ENCODE results near the gene ZCRB1.
"Not testable (repeated sequence)": the region's sequence is repeated elsewhere in the genome, so short reads cannot be mapped to it uniquely, and the experiment has no call there.

The ZCRB1 gene

GRCh38 chr12:42360747-42361403 is 35.0 kb upstream of the ZCRB1 start:
- H3K4me3 ChIP-seq (ENCODE audit: low read depth, low read length) = no peak overlapping the region
- ChIA-PET POLR2A (no interaction called here), CTCF (interaction anchor here (0.9 kb wide), 1 partner anchor 27 kb away, joined by 3 read pairs; no protein-coding TSS in a partner anchor)
- H3K36me3 ChIP-seq (ENCODE audit: control insufficient read depth in 2 of 2, insufficient read depth in 1 of 2, low read length in 2 of 2) = peaks cover 0 to 15% of the 10 kb centered on the region in 2 experiments; a peak in 2 of 3 replicates
- no peak for TF ChIP-seq GLIS1 (tag by site-specific recombination; IDR thresholded peaks at IDR 0.05)
- H3K9me3 ChIP-seq (ENCODE audit: control insufficient read depth, insufficient read depth, low read depth, low read length) = no peaks in the 10 kb centered on the region
- H3K4me1 ChIP-seq (ENCODE audit: control insufficient read depth, insufficient read depth, low read length) = peaks cover 9% of the 10 kb centered on the region
- H3K27ac ChIP-seq (ENCODE audit: extremely low read depth, low read depth, low read length) = no peak overlapping the region

DNA sequence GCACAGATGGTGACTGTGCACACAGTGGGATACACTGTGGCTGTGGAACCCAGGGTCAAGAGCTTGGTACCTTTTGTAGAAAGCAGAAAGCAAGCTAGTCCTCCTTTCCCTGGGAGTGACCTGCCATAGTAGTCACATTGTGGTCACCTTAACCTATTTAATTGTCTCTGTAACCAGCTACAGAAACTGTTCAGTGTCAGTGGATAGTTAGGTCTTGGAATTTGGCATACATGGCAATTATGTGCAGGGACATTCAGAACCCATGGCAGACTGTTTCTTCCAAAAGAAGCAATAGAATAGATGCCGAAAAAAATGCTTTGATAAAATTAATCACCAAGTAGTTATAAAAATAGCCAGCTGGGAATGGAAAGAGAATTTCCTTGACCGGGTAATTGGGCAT is 30.4 kb upstream of the ZCRB1 start:
- CTCF ChIA-PET = no interaction called here
- Histone ChIP-seq H3K4me3 (ENCODE audit: low read depth, low read length) (no peak overlapping the region), H3K4me1 (ENCODE audit: control insufficient read depth, insufficient read depth, low read length) (no peaks in the 10 kb centered on the region), H3K27ac (ENCODE audit: extremely low read depth, low read depth, low read length) (no peak overlapping the region), H3K9me3 (ENCODE audit: control insufficient read depth, insufficient read depth, low read depth, low read length) (no peaks in the 10 kb centered on the region), H3K36me3 (ENCODE audit: control insufficient read depth in 2 of 2, insufficient read depth in 1 of 2, low read length in 2 of 2) (peaks cover 7 to 30% of the 10 kb centered on the region in 2 experiments; a peak in 2 of 3 replicates)
- TF ChIP-seq ZNF174 (tag by site-specific recombination; IDR thresholded peaks at IDR 0.05) = no peak
- TF ChIP-seq ZNF510 (tag by site-specific recombination; IDR thresholded peaks at IDR 0.05; ENCODE audit: insufficient replicate concordance) = no peak
- no peak for TF ChIP-seq ZNF585B (tag by site-specific recombination; IDR thresholded peaks at IDR 0.05)
- no peak for TF ChIP-seq ZNF311 (tag by site-specific recombination; IDR thresholded peaks at IDR 0.05; ENCODE audit: borderline replicate concordance)
- no peak for TF ChIP-seq ZNF449 (tag by site-specific recombination; IDR thresholded peaks at IDR 0.05)
- TF ChIP-seq KLF1 (tag by site-specific recombination; IDR thresholded peaks at IDR 0.05) = no peak
- TF ChIP-seq ZNF529 (tag by site-specific recombination; IDR thresholded peaks at IDR 0.05; ENCODE audit: insufficient replicate concordance) = no peak
- no peak for TF ChIP-seq ZNF660 (tag by site-specific recombination; IDR thresholded peaks at IDR 0.05)
- no peak for TF ChIP-seq ZNF654 (tag by site-specific recombination; IDR thresholded peaks at IDR 0.05; ENCODE audit: low read depth)
- no peak for TF ChIP-seq ZNF596 (tag by site-specific recombination; IDR thresholded peaks at IDR 0.05)
- no peak for TF ChIP-seq TCF7L2 (IDR thresholded peaks at IDR 0.05; ENCODE audit: borderline replicate concordance, low read depth, low read length)
- TF ChIP-seq, protein P1, sequence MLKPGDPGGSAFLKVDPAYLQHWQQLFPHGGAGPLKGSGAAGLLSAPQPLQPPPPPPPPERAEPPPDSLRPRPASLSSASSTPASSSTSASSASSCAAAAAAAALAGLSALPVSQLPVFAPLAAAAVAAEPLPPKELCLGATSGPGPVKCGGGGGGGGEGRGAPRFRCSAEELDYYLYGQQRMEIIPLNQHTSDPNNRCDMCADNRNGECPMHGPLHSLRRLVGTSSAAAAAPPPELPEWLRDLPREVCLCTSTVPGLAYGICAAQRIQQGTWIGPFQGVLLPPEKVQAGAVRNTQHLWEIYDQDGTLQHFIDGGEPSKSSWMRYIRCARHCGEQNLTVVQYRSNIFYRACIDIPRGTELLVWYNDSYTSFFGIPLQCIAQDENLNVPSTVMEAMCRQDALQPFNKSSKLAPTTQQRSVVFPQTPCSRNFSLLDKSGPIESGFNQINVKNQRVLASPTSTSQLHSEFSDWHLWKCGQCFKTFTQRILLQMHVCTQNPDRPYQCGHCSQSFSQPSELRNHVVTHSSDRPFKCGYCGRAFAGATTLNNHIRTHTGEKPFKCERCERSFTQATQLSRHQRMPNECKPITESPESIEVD (tag by site-specific recombination; IDR thresholded peaks at IDR 0.05) = no peak
- TF ChIP-seq ZNF544 (tag by site-specific recombination; IDR thresholded peaks at IDR 0.05) = no peak
- TF ChIP-seq, protein P2, sequence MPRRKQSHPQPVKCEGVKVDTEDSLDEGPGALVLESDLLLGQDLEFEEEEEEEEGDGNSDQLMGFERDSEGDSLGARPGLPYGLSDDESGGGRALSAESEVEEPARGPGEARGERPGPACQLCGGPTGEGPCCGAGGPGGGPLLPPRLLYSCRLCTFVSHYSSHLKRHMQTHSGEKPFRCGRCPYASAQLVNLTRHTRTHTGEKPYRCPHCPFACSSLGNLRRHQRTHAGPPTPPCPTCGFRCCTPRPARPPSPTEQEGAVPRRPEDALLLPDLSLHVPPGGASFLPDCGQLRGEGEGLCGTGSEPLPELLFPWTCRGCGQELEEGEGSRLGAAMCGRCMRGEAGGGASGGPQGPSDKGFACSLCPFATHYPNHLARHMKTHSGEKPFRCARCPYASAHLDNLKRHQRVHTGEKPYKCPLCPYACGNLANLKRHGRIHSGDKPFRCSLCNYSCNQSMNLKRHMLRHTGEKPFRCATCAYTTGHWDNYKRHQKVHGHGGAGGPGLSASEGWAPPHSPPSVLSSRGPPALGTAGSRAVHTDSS (tag by site-specific recombination; IDR thresholded peaks at IDR 0.05) = no peak
- TF ChIP-seq ZNF292 (tag by site-specific recombination; IDR thresholded peaks at IDR 0.05; ENCODE audit: borderline replicate concordance, low read depth) = no peak
- POLR2A ChIA-PET = no interaction called here

- CTCF ChIA-PET; H3K4me1 ChIP-seq (ENCODE audit: control insufficient read depth, insufficient read depth, low read length); H3K27ac ChIP-seq (ENCODE audit: extremely low read depth, low read depth, low read length); H3K4me3 ChIP-seq (ENCODE audit: low read depth, low read length); H3K9me3 ChIP-seq (ENCODE audit: control insufficient read depth, insufficient read depth, low read depth, low read length); POLR2A ChIA-PET: not testable (repeated sequence)
- peaks cover 7 to 14% of the 10 kb centered on the region in 2 experiments; a peak in 2 of 3 replicates for H3K36me3 ChIP-seq (ENCODE audit: control insufficient read depth in 2 of 2, insufficient read depth in 1 of 2, low read length in 2 of 2)
Observed at GRCh38 chr12:42350021-42350407, 24.1 kb upstream of the ZCRB1 start.
